ENCODE data around the gene COX18.

Gene COX18

GRCh38 chr4:73086095-73086868, 16.8 kb upstream of the COX18 start:
- peak overlapping the region; percentile 67 for H3K4me3 ChIP-seq (ENCODE audit: low read depth, low read length)

GRCh38 chr4:73080789-73081188, 11.3 kb upstream of the COX18 start:
- no peak overlapping the region for H2AFZ ChIP-seq (ENCODE audit: low read length, unreplicated experiment)
- peaks cover 3% of the 10 kb centered on the region for H3K4me1 ChIP-seq (ENCODE audit: control insufficient read depth, insufficient read depth, low read length, unreplicated experiment)
- H3K27ac ChIP-seq (ENCODE audit: low read depth, low read length): no peak overlapping the region
- H3K36me3 ChIP-seq (ENCODE audit: insufficient read depth, low read length): peaks cover 10% of the 10 kb centered on the region
- H3K27me3 ChIP-seq (ENCODE audit: insufficient read depth, low read length): no peaks in the 10 kb centered on the region
- peaks cover 8% of the 10 kb centered on the region for H3K79me2 ChIP-seq (ENCODE audit: control insufficient read depth, insufficient read depth, low read length, unreplicated experiment)
- no peak overlapping the region for H3K4me3 ChIP-seq (ENCODE audit: low read depth, low read length)

More at GRCh38 chr4:73086095-73086868, 16.8 kb upstream of the COX18 start:
- Histone ChIP-seq H2AFZ (ENCODE audit: low read length, unreplicated experiment) (no peak overlapping the region), H3K79me2 (ENCODE audit: control insufficient read depth, insufficient read depth, low read length, unreplicated experiment) (peaks cover 13% of the 10 kb centered on the region), H3K36me3 (ENCODE audit: insufficient read depth, low read length) (peaks cover 18% of the 10 kb centered on the region), H3K27ac (ENCODE audit: low read depth, low read length) (peak overlapping the region; percentile 38), H3K27me3 (ENCODE audit: insufficient read depth, low read length) (no peaks in the 10 kb centered on the region), H3K4me1 (ENCODE audit: control insufficient read depth, insufficient read depth, low read length, unreplicated experiment) (no peaks in the 10 kb centered on the region)

GRCh38 chr4:73075832-73076231, 6.3 kb upstream of the COX18 start:
- Histone ChIP-seq H3K79me2 (ENCODE audit: control insufficient read depth, insufficient read depth, low read length, unreplicated experiment) (peaks cover 5% of the 10 kb centered on the region), H3K4me3 (ENCODE audit: low read depth, low read length) (no peak overlapping the region), H3K27me3 (ENCODE audit: insufficient read depth, low read length) (no peaks in the 10 kb centered on the region), H3K36me3 (ENCODE audit: insufficient read depth, low read length) (peaks cover 23% of the 10 kb centered on the region), H3K27ac (ENCODE audit: low read depth, low read length) (no peak overlapping the region), H3K4me1 (ENCODE audit: control insufficient read depth, insufficient read depth, low read length, unreplicated experiment) (peaks cover under 1% of the 10 kb centered on the region), H2AFZ (ENCODE audit: low read length, unreplicated experiment) (no peak overlapping the region)

GRCh38 chr4:73070074-73070390, 516 bp upstream of the COX18 start:
- H3K27me3 ChIP-seq (ENCODE audit: insufficient read depth, low read length): no peaks in the 10 kb centered on the region
- peak overlapping the region; percentile 97 for H3K4me3 ChIP-seq (ENCODE audit: low read depth, low read length)
- peaks cover 29% of the 10 kb centered on the region for H3K79me2 ChIP-seq (ENCODE audit: control insufficient read depth, insufficient read depth, low read length, unreplicated experiment)
- H2AFZ ChIP-seq (ENCODE audit: low read length, unreplicated experiment): peak overlapping the region; percentile 98
- peaks cover 13% of the 10 kb centered on the region for H3K4me1 ChIP-seq (ENCODE audit: control insufficient read depth, insufficient read depth, low read length, unreplicated experiment)
- peaks cover 13% of the 10 kb centered on the region; the same call in 1 of the 2 replicates for H3K36me3 ChIP-seq (ENCODE audit: insufficient read depth, low read length)
- peak overlapping the region; percentile 85 for H3K27ac ChIP-seq (ENCODE audit: low read depth, low read length)

- peak overlapping the region; percentile 85 for H3K27ac ChIP-seq (ENCODE audit: low read depth, low read length)
- H3K79me2 ChIP-seq (ENCODE audit: control insufficient read depth, insufficient read depth, low read length, unreplicated experiment): peaks cover 29% of the 10 kb centered on the region
- peak overlapping the region; percentile 82 for H2AFZ ChIP-seq (ENCODE audit: low read length, unreplicated experiment)
- H3K36me3 ChIP-seq (ENCODE audit: insufficient read depth, low read length): 0 out of 2 replicates have a peak, but pooled peaks cover 7% of the 10 kb centered on the region
- H3K4me3 ChIP-seq (ENCODE audit: low read depth, low read length): peak overlapping the region; percentile 97
- no peaks in the 10 kb centered on the region for H3K27me3 ChIP-seq (ENCODE audit: insufficient read depth, low read length)
- H3K4me1 ChIP-seq (ENCODE audit: control insufficient read depth, insufficient read depth, low read length, unreplicated experiment): peaks cover 13% of the 10 kb centered on the region
These were observed 802 bp downstream of the COX18 start for GRCh38 chr4:73068491-73069337.

- Histone ChIP-seq H2AFZ (ENCODE audit: low read length, unreplicated experiment) (peak overlapping the region; percentile 82), H3K79me2 (ENCODE audit: control insufficient read depth, insufficient read depth, low read length, unreplicated experiment) (peaks cover 29% of the 10 kb centered on the region), H3K4me1 (ENCODE audit: control insufficient read depth, insufficient read depth, low read length, unreplicated experiment) (peaks cover 13% of the 10 kb centered on the region), H3K4me3 (ENCODE audit: low read depth, low read length) (peak overlapping the region; percentile 97), H3K36me3 (ENCODE audit: insufficient read depth, low read length) (0 out of 2 replicates have a peak, but pooled peaks cover 5% of the 10 kb centered on the region), H3K27me3 (ENCODE audit: insufficient read depth, low read length) (no peaks in the 10 kb centered on the region), H3K27ac (ENCODE audit: low read depth, low read length) (peak overlapping the region; percentile 85)
These were observed 1.5 kb downstream of the COX18 start for GRCh38 chr4:73067971-73068394.

- peaks cover 29% of the 10 kb centered on the region for H3K79me2 ChIP-seq (ENCODE audit: control insufficient read depth, insufficient read depth, low read length, unreplicated experiment)
- no peak overlapping the region for H3K4me3 ChIP-seq (ENCODE audit: low read depth, low read length)
- no peaks in the 10 kb centered on the region for H3K27me3 ChIP-seq (ENCODE audit: insufficient read depth, low read length)
- no peak overlapping the region for H3K27ac ChIP-seq (ENCODE audit: low read depth, low read length)
- H2AFZ ChIP-seq (ENCODE audit: low read length, unreplicated experiment): no peak overlapping the region
- H3K4me1 ChIP-seq (ENCODE audit: control insufficient read depth, insufficient read depth, low read length, unreplicated experiment): peaks cover 13% of the 10 kb centered on the region
- H3K36me3 ChIP-seq (ENCODE audit: insufficient read depth, low read length): 0 out of 2 replicates have a peak, but pooled peaks cover 5% of the 10 kb centered on the region
These were observed 2.6 kb downstream of the COX18 start for GRCh38 chr4:73066928-73067327.

GRCh38 chr4:73066445-73066844, 3.1 kb downstream of the COX18 start:
- Histone ChIP-seq H3K79me2 (ENCODE audit: control insufficient read depth, insufficient read depth, low read length, unreplicated experiment) (peaks cover 29% of the 10 kb centered on the region), H3K4me1 (ENCODE audit: control insufficient read depth, insufficient read depth, low read length, unreplicated experiment) (peaks cover 13% of the 10 kb centered on the region), H3K36me3 (ENCODE audit: insufficient read depth, low read length) (0 out of 2 replicates have a peak, but pooled peaks cover 5% of the 10 kb centered on the region), H3K27ac (ENCODE audit: low read depth, low read length) (no peak overlapping the region), H2AFZ (ENCODE audit: low read length, unreplicated experiment) (no peak overlapping the region), H3K27me3 (ENCODE audit: insufficient read depth, low read length) (no peaks in the 10 kb centered on the region), H3K4me3 (ENCODE audit: low read depth, low read length) (no peak overlapping the region)

- Histone ChIP-seq H3K4me3 (ENCODE audit: low read depth, low read length) (no peak overlapping the region), H3K27ac (ENCODE audit: low read depth, low read length) (no peak overlapping the region), H3K79me2 (ENCODE audit: control insufficient read depth, insufficient read depth, low read length, unreplicated experiment) (peaks cover 29% of the 10 kb centered on the region), H3K36me3 (ENCODE audit: insufficient read depth, low read length) (peaks cover 12% of the 10 kb centered on the region), H3K4me1 (ENCODE audit: control insufficient read depth, insufficient read depth, low read length, unreplicated experiment) (peaks cover 7% of the 10 kb centered on the region), H2AFZ (ENCODE audit: low read length, unreplicated experiment) (no peak overlapping the region), H3K27me3 (ENCODE audit: insufficient read depth, low read length) (no peaks in the 10 kb centered on the region)
These were observed 5.0 kb downstream of the COX18 start for GRCh38 chr4:73064536-73064935.

GRCh38 chr4:73055241-73055897, 14.1 kb downstream of the COX18 start:
- Histone ChIP-seq H3K36me3 (ENCODE audit: insufficient read depth, low read length) (peaks cover 18% of the 10 kb centered on the region), H3K27me3 (ENCODE audit: insufficient read depth, low read length) (no peaks in the 10 kb centered on the region), H3K27ac (ENCODE audit: low read depth, low read length) (no peak overlapping the region), H3K4me1 (ENCODE audit: control insufficient read depth, insufficient read depth, low read length, unreplicated experiment) (no peaks in the 10 kb centered on the region), H2AFZ (ENCODE audit: low read length, unreplicated experiment) (no peak overlapping the region), H3K79me2 (ENCODE audit: control insufficient read depth, insufficient read depth, low read length, unreplicated experiment) (no peaks in the 10 kb centered on the region), H3K4me3 (ENCODE audit: low read depth, low read length) (no peak overlapping the region)
